ENCODE measurements around the gene CYFIP1. TPM values are rescaled to one million over a fixed set of nuclear protein-coding genes. Genes with fewer than 3 reads are reported as not detected.

Gene CYFIP1
- polyA plus RNA-seq, 1 donor from 2014 or later = 9.3 TPM

GRCh38 chr15:22885120-22885519, 95.0 kb downstream of the CYFIP1 start:
- H3K9me3 ChIP-seq (ENCODE audit: low read length) = no peaks in the 10 kb centered on the region
- no peaks in the 10 kb centered on the region for H3F3A ChIP-seq (ENCODE audit: insufficient read depth, low read length, poor library complexity, severe bottlenecking)
- H2AFZ ChIP-seq (ENCODE audit: low read depth, low read length) = no peak overlapping the region
- no peaks in the 10 kb centered on the region for H3K79me2 ChIP-seq (replicated peaks; ENCODE audit: insufficient read depth, low read length)
- no peak overlapping the region for H3K4me2 ChIP-seq (ENCODE audit: low read length)
- H3K36me3 ChIP-seq (ENCODE audit: insufficient read depth, low read length) = no peaks in the 10 kb centered on the region
- no peak overlapping the region for H3K27ac ChIP-seq (ENCODE audit: low read length)
- TF ChIP-seq REST (IDR thresholded peaks at IDR 0.05; ENCODE audit: borderline replicate concordance) = no peak
- no peak for TF ChIP-seq SMC3 (conservative IDR thresholded peaks at IDR 0.05; ENCODE audit: poor library complexity)
- no peak for TF ChIP-seq CTCF (IDR thresholded peaks at IDR 0.05; ENCODE audit: poor library complexity, severe bottlenecking)
- TF ChIP-seq TAF1 (IDR thresholded peaks at IDR 0.05; ENCODE audit: low read depth) = no peak
- no peak for TF ChIP-seq POLR2AphosphoS5 (IDR thresholded peaks at IDR 0.05)
- TF ChIP-seq MXI1 (conservative IDR thresholded peaks at IDR 0.05; ENCODE audit: poor library complexity, severe bottlenecking) = no peak
- TF ChIP-seq EZH2 (IDR thresholded peaks at IDR 0.05; ENCODE audit: borderline replicate concordance, insufficient read depth, low read length, poor library complexity, severe bottlenecking) = no peak
- no peak for TF ChIP-seq EP300 (conservative IDR thresholded peaks at IDR 0.05; ENCODE audit: poor library complexity, severe bottlenecking)
- no peak for TF ChIP-seq RAD21 (conservative IDR thresholded peaks at IDR 0.05)
- no peaks in the 10 kb centered on the region for H4K20me1 ChIP-seq (ENCODE audit: insufficient read depth)
- H3K9me2 ChIP-seq (ENCODE audit: insufficient read depth, low read length) = no peaks in the 10 kb centered on the region
- no peak overlapping the region for H3K4me3 ChIP-seq (ENCODE audit: low read length)
- H3K27me3 ChIP-seq (ENCODE audit: insufficient read depth, low read depth, low read length) = no peaks in the 10 kb centered on the region
- H3K9ac ChIP-seq (ENCODE audit: low read length) = no peak overlapping the region

GRCh38 chr15:22884344-22884743, 95.8 kb downstream of the CYFIP1 start:
- Histone ChIP-seq H3K9me2 (ENCODE audit: insufficient read depth, low read length) (no peaks in the 10 kb centered on the region), H3K79me2 (replicated peaks; ENCODE audit: insufficient read depth, low read length) (no peaks in the 10 kb centered on the region), H3K9ac (ENCODE audit: low read length) (no peak overlapping the region), H3F3A (ENCODE audit: insufficient read depth, low read length, poor library complexity, severe bottlenecking) (no peaks in the 10 kb centered on the region), H3K9me3 (ENCODE audit: low read length) (no peaks in the 10 kb centered on the region), H3K27ac (ENCODE audit: low read length) (no peak overlapping the region), H2AFZ (ENCODE audit: low read depth, low read length) (no peak overlapping the region), H3K4me3 (ENCODE audit: low read length) (no peak overlapping the region), H4K20me1 (ENCODE audit: insufficient read depth) (no peaks in the 10 kb centered on the region), H3K36me3 (ENCODE audit: insufficient read depth, low read length) (no peaks in the 10 kb centered on the region), H3K4me2 (ENCODE audit: low read length) (no peak overlapping the region), H3K27me3 (ENCODE audit: insufficient read depth, low read depth, low read length) (no peaks in the 10 kb centered on the region)
- TF ChIP-seq REST (IDR thresholded peaks at IDR 0.05; ENCODE audit: borderline replicate concordance) = no peak
- no peak for TF ChIP-seq RAD21 (conservative IDR thresholded peaks at IDR 0.05)
- TF ChIP-seq MXI1 (conservative IDR thresholded peaks at IDR 0.05; ENCODE audit: poor library complexity, severe bottlenecking) = no peak
- no peak for TF ChIP-seq EZH2 (IDR thresholded peaks at IDR 0.05; ENCODE audit: borderline replicate concordance, insufficient read depth, low read length, poor library complexity, severe bottlenecking)
- no peak for TF ChIP-seq SMC3 (conservative IDR thresholded peaks at IDR 0.05; ENCODE audit: poor library complexity)
- no peak for TF ChIP-seq CTCF (IDR thresholded peaks at IDR 0.05; ENCODE audit: poor library complexity, severe bottlenecking)
- no peak for TF ChIP-seq EP300 (conservative IDR thresholded peaks at IDR 0.05; ENCODE audit: poor library complexity, severe bottlenecking)
- no peak for TF ChIP-seq POLR2AphosphoS5 (IDR thresholded peaks at IDR 0.05)
- no peak for TF ChIP-seq TAF1 (IDR thresholded peaks at IDR 0.05; ENCODE audit: low read depth)

Data from neural cell (in vitro differentiated cells).